Right lobe of liver (tissue), 4 donors: ENCODE measurements around the gene PKDREJ.

Experiments
- POLR2A ChIP-seq: fragments of 450-650 bp; IDR thresholded peaks from one replicate; pipeline ENCODE4 v1.6.1; 2017; ENCODE audit warnings: antibody characterized with exemption, mild to moderate bottlenecking
- TF ChIP-seq, protein P1 (sequence below), 4 donors: fragments of 200-600 bp in 3 of 4; fragments of 450-650 bp in 1 of 4; IDR thresholded peaks; one replicate each; pipeline versions ENCODE4 v1.5.1 to v1.8.0; 2016 to 2022; ENCODE audit warnings: antibody characterized with exemption in 4 of 4, mild to moderate bottlenecking in 2 of 4
- donor health status: DM: no; HTN: no; CAD: no.
- donor health status: DM: no; HTN: no; CAD: no.
- donor health status: DM: no; HTN: yes; CAD: no.

DNA sequence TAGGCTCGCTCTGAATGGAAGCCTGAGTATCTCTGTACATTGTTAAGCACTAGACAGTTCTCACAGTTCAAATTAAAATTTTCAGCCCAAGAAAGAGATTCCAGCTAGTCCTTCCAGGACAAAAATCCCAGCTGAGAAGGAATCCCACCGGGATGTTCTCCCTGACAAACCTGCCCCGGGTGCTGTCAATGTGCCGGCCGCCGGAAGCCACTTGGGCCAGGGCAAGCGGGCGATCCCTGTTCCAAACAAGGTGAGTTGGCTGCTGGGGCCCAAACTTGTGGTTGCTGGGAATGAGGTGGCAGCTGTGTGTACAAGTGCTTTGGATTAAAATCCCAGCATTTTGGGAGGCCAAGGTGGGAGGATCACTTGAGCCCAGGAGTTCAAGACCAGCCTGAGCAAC lies 48.9 kb upstream of the PKDREJ start:
- no peak for TF ChIP-seq POLR2A
- TF ChIP-seq, protein P1, sequence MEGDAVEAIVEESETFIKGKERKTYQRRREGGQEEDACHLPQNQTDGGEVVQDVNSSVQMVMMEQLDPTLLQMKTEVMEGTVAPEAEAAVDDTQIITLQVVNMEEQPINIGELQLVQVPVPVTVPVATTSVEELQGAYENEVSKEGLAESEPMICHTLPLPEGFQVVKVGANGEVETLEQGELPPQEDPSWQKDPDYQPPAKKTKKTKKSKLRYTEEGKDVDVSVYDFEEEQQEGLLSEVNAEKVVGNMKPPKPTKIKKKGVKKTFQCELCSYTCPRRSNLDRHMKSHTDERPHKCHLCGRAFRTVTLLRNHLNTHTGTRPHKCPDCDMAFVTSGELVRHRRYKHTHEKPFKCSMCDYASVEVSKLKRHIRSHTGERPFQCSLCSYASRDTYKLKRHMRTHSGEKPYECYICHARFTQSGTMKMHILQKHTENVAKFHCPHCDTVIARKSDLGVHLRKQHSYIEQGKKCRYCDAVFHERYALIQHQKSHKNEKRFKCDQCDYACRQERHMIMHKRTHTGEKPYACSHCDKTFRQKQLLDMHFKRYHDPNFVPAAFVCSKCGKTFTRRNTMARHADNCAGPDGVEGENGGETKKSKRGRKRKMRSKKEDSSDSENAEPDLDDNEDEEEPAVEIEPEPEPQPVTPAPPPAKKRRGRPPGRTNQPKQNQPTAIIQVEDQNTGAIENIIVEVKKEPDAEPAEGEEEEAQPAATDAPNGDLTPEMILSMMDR (IDR thresholded peaks at IDR 0.05): no peak
